Measurements from ENCODE around the gene ITGBL1. TPM values are rescaled to one million over a fixed set of nuclear protein-coding genes. Genes with fewer than 3 reads are reported as not detected.

Gene ITGBL1
- total RNA-seq, 6 experiments from 2014 or later, result 92.4 to 114 (median 105) TPM

DNA sequence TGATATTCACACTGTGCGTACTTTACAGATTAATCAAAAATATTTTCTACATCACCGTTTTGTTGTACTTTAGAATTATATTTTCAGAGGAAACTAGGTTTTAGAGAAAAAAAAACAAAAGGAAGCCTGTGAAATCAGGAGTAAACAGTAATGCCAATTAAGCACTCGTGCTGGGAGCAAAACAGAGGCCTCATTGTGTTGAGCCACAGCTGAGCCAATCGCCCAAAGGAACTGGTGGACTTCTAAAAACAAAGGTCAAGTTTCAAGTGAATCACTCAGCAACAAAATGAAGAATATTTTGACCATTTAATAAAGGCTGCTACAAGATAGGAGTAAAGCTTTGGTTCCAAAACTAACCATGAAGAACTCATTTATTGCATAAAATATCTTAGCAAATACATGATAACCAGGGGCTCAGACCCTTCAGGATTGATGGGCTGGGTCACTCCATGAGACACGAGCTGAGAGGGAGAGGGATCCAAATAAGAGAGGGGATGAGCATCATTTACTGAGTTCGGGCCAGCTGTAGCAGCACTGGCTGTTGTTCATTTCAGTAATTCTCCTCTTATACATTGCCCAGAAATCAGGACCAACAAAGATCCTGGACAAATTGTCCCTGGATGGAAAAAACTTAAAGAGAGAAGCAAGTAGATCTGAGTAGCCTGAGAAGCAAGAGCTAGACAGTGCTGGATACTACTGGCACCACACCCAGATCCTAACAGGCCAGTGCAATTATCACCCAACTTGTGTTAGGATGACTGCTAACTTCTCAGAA, 27.9 kb upstream of the ITGBL1 start:
- no peak overlapping the region for H3K27ac Mint-ChIP-seq
- peaks cover 11% of the 10 kb centered on the region for H3K4me1 Mint-ChIP-seq (ENCODE audit: low read depth)
- H3K4me3 Mint-ChIP-seq, result no peak overlapping the region
- H3K9me3 Mint-ChIP-seq, result no peaks in the 10 kb centered on the region
- H3K36me3 Mint-ChIP-seq (ENCODE audit: low read depth), result no peaks in the 10 kb centered on the region
- DNase-seq, result no peak
- no peaks in the 10 kb centered on the region for H3K27me3 Mint-ChIP-seq (ENCODE audit: insufficient read depth)
- TF ChIP-seq, protein P1, sequence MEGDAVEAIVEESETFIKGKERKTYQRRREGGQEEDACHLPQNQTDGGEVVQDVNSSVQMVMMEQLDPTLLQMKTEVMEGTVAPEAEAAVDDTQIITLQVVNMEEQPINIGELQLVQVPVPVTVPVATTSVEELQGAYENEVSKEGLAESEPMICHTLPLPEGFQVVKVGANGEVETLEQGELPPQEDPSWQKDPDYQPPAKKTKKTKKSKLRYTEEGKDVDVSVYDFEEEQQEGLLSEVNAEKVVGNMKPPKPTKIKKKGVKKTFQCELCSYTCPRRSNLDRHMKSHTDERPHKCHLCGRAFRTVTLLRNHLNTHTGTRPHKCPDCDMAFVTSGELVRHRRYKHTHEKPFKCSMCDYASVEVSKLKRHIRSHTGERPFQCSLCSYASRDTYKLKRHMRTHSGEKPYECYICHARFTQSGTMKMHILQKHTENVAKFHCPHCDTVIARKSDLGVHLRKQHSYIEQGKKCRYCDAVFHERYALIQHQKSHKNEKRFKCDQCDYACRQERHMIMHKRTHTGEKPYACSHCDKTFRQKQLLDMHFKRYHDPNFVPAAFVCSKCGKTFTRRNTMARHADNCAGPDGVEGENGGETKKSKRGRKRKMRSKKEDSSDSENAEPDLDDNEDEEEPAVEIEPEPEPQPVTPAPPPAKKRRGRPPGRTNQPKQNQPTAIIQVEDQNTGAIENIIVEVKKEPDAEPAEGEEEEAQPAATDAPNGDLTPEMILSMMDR (IDR thresholded peaks at IDR 0.05), result no peak

DNA sequence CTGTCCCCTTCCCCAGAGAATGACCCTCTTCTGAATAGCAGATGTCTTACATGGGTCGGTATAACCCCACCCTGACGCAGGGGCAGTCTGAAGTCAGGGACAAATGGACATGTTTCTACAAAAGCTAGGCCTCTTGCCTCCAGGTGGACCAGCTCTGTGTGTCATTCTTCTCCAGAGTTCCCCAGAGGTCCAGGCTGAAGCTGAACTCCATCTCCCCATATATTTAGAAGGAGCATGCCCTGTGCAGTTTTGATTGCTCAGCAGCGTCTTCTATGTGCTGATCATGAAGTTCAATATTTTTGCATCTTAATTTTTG, 27.4 kb upstream of the ITGBL1 start:
- H3K27me3 Mint-ChIP-seq (ENCODE audit: insufficient read depth), result no peaks in the 10 kb centered on the region
- H3K4me1 Mint-ChIP-seq (ENCODE audit: low read depth), result peaks cover 11% of the 10 kb centered on the region
- no peak overlapping the region for H3K4me3 Mint-ChIP-seq
- H3K9me3 Mint-ChIP-seq, result no peaks in the 10 kb centered on the region
- no peak for DNase-seq
- no peak overlapping the region for H3K27ac Mint-ChIP-seq
- TF ChIP-seq, protein P1 (IDR thresholded peaks at IDR 0.05), result no peak
- no peaks in the 10 kb centered on the region for H3K36me3 Mint-ChIP-seq (ENCODE audit: low read depth)

DNA sequence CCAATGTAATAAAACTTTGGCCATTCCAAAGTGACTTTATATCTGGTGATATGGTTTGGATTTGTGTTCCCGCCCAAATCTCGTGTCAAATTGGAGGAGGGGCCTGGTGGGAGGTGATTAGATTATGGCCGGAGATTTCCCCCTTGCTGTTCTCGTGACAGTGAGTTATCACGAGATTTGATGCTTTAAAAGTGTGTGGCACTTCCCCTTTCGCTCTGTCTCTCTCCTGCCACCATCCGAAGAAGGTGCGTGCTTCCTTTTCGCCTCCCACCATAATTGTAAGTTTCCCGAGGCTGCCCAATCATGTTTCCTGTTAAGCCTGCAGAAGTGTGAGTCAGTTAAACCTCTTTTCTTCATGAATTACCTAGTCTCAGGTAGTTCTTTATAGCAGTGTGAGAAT, 26.9 kb upstream of the ITGBL1 start:
- no peak overlapping the region for H3K27ac Mint-ChIP-seq
- H3K4me1 Mint-ChIP-seq (ENCODE audit: low read depth), result peaks cover 11% of the 10 kb centered on the region
- no peaks in the 10 kb centered on the region for H3K27me3 Mint-ChIP-seq (ENCODE audit: insufficient read depth)
- no peak for DNase-seq
- H3K9me3 Mint-ChIP-seq, result no peaks in the 10 kb centered on the region
- TF ChIP-seq, protein P1 (IDR thresholded peaks at IDR 0.05), result no peak
- no peaks in the 10 kb centered on the region for H3K36me3 Mint-ChIP-seq (ENCODE audit: low read depth)
- no peak overlapping the region for H3K4me3 Mint-ChIP-seq

DNA sequence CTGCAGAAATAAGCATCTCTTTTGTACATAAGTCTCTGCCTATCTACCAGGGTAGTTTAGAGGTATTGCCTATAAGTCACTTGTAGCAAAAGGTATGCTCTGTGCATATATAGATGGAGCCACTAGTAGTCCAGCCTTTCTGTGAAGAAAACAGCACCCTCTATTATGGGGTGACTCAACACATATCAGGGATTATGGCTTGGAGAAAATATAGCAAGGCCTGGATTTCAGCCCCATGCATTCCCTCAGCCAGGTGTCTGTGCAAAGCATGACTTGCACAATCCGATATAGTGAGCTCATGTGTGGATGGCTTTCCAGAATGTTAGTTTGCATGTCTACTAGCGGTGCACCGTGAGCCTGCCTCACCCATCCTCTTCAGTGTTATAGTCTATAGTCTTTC, 22.7 kb upstream of the ITGBL1 start:
- DNase-seq, result no peak
- Mint-ChIP-seq H3K9me3 (no peaks in the 10 kb centered on the region), H3K36me3 (ENCODE audit: low read depth) (no peaks in the 10 kb centered on the region), H3K4me3 (no peak overlapping the region), H3K27me3 (ENCODE audit: insufficient read depth) (no peaks in the 10 kb centered on the region; the same call in 1 of the 2 replicates), H3K27ac (no peak overlapping the region), H3K4me1 (ENCODE audit: low read depth) (peaks cover 9% of the 10 kb centered on the region)
- TF ChIP-seq, protein P1 (IDR thresholded peaks at IDR 0.05), result no peak

DNA sequence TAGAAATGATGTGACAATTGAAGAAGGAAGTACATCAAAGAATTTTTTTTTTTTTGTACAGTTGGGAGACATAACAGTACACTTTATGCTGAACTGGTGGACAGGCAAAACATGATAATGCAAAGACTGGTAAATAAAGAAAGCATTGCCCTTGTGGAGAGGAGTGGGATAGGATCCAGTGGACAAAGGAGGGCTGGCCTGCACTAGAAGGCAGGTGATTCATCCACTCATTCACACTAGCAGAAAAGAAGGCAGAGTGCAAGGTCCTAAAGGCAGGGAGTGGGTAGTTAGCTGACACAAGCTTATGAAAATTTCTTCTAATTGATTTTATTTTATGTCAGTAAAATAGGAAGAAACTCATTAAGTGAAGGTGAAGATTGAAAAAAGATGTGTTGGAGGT, 18.6 kb upstream of the ITGBL1 start:
- DNase-seq, result no peak
- no peaks in the 10 kb centered on the region for H3K9me3 Mint-ChIP-seq
- H3K27me3 Mint-ChIP-seq (ENCODE audit: insufficient read depth), result no peaks in the 10 kb centered on the region; the same call in 1 of the 2 replicates
- peaks cover 8% of the 10 kb centered on the region; the same call in 1 of the 2 replicates for H3K4me1 Mint-ChIP-seq (ENCODE audit: low read depth)
- TF ChIP-seq, protein P1 (IDR thresholded peaks at IDR 0.05), result no peak; the same call in 1 of the 2 replicates
- H3K27ac Mint-ChIP-seq, result no peak overlapping the region
- no peaks in the 10 kb centered on the region for H3K36me3 Mint-ChIP-seq (ENCODE audit: low read depth)
- H3K4me3 Mint-ChIP-seq, result no peak overlapping the region
